HEK293T (cell line): ENCODE results near the gene PEMT.

Experiments
- CTCF ChIA-PET: fragments of 350-600 bp; formaldehyde crosslinking; extraction: SDS; loops from one replicate; lab custom pipeline; 2021; ENCODE audit warnings: antibody characterized with exemption, inconsistent platforms; lab: Yijun Ruan, JAX
- POLR2A ChIA-PET: fragments of 350-600 bp; formaldehyde crosslinking; extraction: SDS; loops from one replicate; lab custom pipeline; 2020; ENCODE audit warnings: antibody characterized with exemption, inconsistent platforms; lab: Yijun Ruan, JAX
- DNase-seq: peaks from one replicate; pipeline ENCODE4 v3.0.0; 2012; ENCODE audit warnings: mixed read lengths; ENCODE audit errors: extremely low spot score
- ARNT ChIP-seq: fragments of 450-650 bp; IDR thresholded peaks from 2 replicates; pipeline ENCODE4 v1.6.1; 2017; ENCODE audit warnings: mild to moderate bottlenecking
- BHLHE40 ChIP-seq: fragments of 450-650 bp; IDR thresholded peaks from 2 replicates; pipeline ENCODE4 v1.6.1; 2016; ENCODE audit warnings: mild to moderate bottlenecking, moderate library complexity, borderline replicate concordance
- CTBP1 ChIP-seq: fragments of 450-650 bp; IDR thresholded peaks from 2 replicates; pipeline ENCODE4 v1.6.1; 2016; ENCODE audit warnings: borderline replicate concordance
- ELF4 ChIP-seq: fragments of 450-650 bp; IDR thresholded peaks from 2 replicates; pipeline ENCODE4 v1.6.1; 2017; ENCODE audit warnings: antibody characterized with exemption
- FOXA1 ChIP-seq: fragments of 450-650 bp; IDR thresholded peaks from 2 replicates; pipeline ENCODE4 v1.6.1; 2016; ENCODE audit warnings: mild to moderate bottlenecking
- FOXK2 ChIP-seq: fragments of 450-650 bp; IDR thresholded peaks from 2 replicates; pipeline ENCODE4 v1.6.1; 2016; ENCODE audit warnings: mild to moderate bottlenecking
- FOXM1 ChIP-seq: fragments of 450-650 bp; IDR thresholded peaks from 2 replicates; pipeline ENCODE4 v1.6.1; 2017; ENCODE audit warnings: mild to moderate bottlenecking, borderline replicate concordance
- HDGF ChIP-seq: fragments of 450-650 bp; IDR thresholded peaks from 2 replicates; pipeline ENCODE4 v1.6.1; 2017; ENCODE audit warnings: antibody characterized with exemption, borderline replicate concordance
- L3MBTL2 ChIP-seq: fragments of 450-650 bp; conservative IDR thresholded peaks from 2 replicates; pipeline ENCODE4 v1.6.1; 2016; ENCODE audit warnings: mild to moderate bottlenecking
- LEF1 ChIP-seq: fragments of 450-650 bp; IDR thresholded peaks from 2 replicates; pipeline ENCODE4 v1.6.1; 2017; ENCODE audit warnings: mild to moderate bottlenecking, borderline replicate concordance
- NFRKB ChIP-seq: fragments of 450-650 bp; IDR thresholded peaks from 2 replicates; pipeline ENCODE4 v1.6.1; 2016; ENCODE audit warnings: mild to moderate bottlenecking, moderate library complexity
- SP1 ChIP-seq: fragments of 450-650 bp; IDR thresholded peaks from 2 replicates; pipeline ENCODE4 v1.6.1; 2017
- SUZ12 ChIP-seq: fragments of 450-650 bp; IDR thresholded peaks from 2 replicates; pipeline ENCODE4 v1.6.1; 2016; ENCODE audit warnings: mild to moderate bottlenecking
- TARDBP ChIP-seq: fragments of 450-650 bp; IDR thresholded peaks from 2 replicates; pipeline ENCODE4 v1.6.1; 2016
- ZNF384 ChIP-seq: fragments of 450-650 bp; IDR thresholded peaks from 2 replicates; pipeline ENCODE4 v1.6.1; 2016
- TF ChIP-seq, protein P1 (sequence below): fragments of 450-650 bp; IDR thresholded peaks from 2 replicates; pipeline ENCODE4 v1.6.1; 2016

PEMT gene

DNA sequence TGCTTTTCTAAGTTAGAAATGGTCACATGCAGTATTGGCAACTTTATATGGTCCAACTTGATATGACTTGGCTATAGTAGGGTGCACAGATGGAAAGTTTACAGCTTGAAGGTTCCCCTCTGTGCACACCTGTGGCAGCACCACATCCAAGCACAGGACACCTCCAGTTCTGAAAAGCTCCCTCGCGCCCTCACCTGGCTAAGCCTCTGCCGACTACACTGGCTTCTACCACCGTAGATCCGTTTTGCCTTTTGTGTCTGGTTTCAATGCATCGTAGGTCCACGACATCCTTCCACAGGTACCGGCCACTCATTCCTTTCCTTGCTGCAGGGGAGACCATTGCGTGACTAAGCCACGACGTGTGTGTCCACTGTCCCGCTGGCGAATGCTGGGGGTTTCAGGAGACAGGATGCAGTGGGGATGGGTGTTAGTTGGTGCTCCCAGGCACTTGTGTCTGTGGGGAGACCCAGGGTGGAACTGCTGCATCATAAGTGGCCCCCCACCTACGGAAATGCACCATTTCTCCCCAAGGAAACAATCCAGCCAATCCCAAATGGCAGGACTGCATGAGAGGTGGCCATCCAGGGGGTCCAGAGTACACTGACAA is 90.4 kb downstream of the PEMT start:
- POLR2A ChIA-PET: no interaction called here
- CTCF ChIA-PET: no interaction called here

DNA sequence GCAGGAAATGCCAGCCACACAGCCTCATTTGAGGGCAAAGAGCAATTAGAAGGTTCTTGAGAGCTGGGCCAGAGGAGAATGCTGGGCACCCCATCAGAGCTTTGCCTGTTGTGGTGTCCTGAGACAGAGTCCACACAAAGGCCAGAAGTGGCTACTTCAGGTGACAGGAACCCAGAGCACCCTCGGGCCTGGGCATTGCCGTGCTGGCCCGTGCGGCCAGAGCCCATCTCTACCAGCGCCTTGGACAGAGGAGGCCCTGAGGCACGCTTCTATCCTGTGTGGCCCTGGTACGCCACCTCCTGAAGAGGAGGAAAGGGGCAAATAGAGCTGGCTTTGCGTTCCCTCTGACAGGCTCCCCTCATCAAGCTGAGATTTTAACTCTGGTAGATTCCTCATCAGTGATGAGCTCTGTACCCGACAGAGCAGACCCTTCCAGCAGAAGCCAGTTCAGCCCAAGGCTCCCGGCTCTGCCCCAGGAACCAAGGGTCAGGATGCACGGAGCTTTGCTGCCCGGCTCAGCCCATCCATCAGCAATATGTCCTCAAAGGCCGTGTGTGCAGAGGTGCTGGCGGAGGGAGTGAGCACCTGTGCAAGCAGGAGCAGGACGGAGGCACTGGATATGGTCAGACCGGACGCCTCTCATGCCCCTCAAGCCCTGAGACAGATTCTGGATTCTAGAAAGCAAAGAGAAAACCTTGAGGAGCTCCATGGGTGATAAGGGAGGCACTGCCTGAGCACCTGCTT is 91.9 kb downstream of the PEMT start:
- ChIA-PET POLR2A (no interaction called here), CTCF (no interaction called here)
- TF ChIP-seq L3MBTL2: no peak
- TF ChIP-seq LEF1: no peak
- no peak for TF ChIP-seq BHLHE40
- TF ChIP-seq CTBP1: no peak
- TF ChIP-seq NFRKB: no peak
- no peak for TF ChIP-seq SUZ12
- no peak for TF ChIP-seq ARNT
- TF ChIP-seq HDGF: no peak
- TF ChIP-seq FOXA1: no peak
- TF ChIP-seq, protein P1, sequence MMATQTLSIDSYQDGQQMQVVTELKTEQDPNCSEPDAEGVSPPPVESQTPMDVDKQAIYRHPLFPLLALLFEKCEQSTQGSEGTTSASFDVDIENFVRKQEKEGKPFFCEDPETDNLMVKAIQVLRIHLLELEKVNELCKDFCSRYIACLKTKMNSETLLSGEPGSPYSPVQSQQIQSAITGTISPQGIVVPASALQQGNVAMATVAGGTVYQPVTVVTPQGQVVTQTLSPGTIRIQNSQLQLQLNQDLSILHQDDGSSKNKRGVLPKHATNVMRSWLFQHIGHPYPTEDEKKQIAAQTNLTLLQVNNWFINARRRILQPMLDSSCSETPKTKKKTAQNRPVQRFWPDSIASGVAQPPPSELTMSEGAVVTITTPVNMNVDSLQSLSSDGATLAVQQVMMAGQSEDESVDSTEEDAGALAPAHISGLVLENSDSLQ: no peak
- no peak for TF ChIP-seq ZNF384
- TF ChIP-seq FOXM1: no peak
- DNase-seq: no peak

More for the DNA sequence above, 90.4 kb downstream of the PEMT start:
- TF ChIP-seq HDGF (no peak), CTBP1 (no peak), ELF4 (no peak), BHLHE40 (no peak), FOXA1 (no peak), L3MBTL2 (no peak), FOXM1 (no peak)
- TF ChIP-seq, protein P1: no peak
- no peak for DNase-seq

DNA sequence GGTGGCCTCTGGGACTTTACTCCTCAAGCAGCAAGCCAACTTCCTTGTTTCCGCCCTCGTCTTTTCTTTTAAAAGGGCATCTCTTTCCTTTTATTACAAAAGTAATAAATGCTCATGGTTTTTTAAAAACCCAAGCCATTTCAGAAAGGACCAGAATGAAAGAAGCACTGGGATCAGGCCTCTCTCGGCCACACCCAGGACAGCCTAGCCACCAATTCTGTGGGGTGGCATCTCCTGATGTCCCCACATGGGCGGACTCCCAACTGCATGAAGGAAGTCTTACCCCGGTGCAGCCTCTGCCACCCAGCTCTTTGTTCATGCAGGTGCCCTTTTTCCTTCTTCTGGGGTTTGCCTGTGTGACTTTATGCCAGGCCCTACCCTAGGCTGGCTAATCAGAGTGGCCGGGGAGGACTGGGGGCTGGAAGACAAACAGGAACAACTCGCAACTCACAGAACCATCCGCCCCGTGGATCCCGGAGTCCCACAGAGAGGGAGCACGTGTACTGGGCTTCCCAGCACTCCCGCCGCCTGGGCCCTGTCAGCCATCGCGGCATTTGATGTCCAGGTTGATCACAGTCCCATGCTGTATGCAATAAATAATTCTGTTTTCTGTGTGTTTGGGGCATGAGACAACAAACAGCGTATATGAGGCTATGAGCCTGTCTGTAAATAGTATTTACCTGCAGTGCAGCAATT is 92.8 kb downstream of the PEMT start:
- DNase-seq: no peak
- ChIA-PET CTCF (no interaction called here), POLR2A (no interaction called here)
- TF ChIP-seq SUZ12 (no peak), CTBP1 (no peak), ARNT (no peak)

DNA sequence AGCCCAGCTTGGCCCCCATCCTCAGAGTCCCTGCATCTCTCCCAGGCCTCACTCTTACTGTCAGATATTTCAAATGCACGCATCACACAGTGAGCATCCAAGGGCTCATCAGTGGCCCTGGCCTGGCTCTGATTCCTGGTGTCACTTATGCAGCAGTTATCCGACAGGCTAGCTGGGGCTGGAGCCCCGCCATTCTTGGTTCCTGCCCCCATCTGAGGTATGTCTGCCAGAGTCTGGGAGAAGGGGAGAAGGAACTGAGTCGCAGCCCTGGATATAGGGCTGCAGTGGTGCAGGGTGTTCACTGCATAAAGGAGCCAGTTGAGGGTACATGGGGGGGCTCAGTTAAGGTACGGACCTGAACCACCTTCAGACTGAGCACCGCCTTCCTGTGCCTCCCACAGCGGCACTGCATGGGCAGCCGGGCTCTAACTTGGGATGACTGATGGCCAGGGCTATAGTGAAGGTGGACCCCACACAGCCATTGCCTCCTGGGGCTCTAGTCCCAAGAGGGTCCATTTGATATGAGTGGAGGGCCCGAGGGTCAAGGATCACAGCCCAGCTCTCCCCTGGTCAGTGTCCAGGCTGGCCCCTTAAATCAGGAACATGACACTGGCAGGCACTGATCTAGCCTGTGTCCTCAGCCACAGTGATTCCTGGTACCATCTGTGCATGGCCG is 93.5 kb downstream of the PEMT start:
- TF ChIP-seq L3MBTL2 (no peak), LEF1 (no peak), FOXA1 (no peak), TARDBP (no peak), BHLHE40 (no peak), FOXM1 (no peak), ZNF384 (no peak), ELF4 (no peak), SUZ12 (no peak), NFRKB (no peak), ARNT (no peak), HDGF (no peak), CTBP1 (no peak), FOXK2 (no peak), SP1 (no peak)
- TF ChIP-seq, protein P1: no peak
- ChIA-PET CTCF (interaction anchor here (0.6 to 2.2 kb wide), 8 partner anchors 9 to 144 kb away, joined by 3 to 21 read pairs (median 5); partner anchors contain the start of gene PEMT), POLR2A (no interaction called here)
- no peak for DNase-seq

DNA sequence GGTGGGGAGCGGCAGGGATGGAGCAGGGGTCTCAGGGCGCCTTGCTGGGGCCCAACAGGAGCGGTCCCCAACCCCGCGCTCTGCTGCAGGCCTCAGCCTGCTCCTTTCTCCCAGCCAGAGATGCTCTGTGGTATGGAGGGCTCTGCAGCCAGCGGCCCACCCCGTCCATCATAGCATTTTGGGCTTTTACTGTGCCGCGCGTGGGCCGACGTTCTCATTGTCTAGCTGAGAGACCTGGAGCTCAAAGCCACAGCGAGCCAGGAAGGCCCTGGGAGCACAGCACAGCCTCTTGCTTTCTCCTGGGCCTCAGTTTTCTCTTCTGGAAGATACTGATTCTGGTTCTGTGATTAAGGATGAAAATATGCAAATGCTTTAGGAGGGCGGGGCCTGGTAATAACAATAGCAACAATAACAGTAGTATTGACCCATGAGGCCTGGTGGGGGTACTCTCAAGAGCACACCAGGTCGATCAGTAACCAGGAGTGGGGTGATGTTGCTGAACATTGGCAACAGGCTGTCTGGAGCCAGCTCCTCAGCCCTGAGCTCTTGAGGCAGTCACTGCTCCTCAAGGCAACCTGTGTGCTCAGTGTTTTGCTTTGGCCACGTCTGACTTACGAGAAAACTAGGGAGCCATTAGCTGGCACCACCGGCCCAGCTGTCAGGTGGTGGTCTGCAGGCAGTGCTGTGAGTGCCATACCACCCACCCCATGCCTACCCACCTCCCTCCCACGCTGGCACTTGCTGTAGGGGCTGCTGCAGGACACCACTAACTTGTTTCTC is 94.3 kb downstream of the PEMT start:
- CTCF ChIA-PET: interaction anchor here (0.6 to 2.2 kb wide), 18 partner anchors 8 to 145 kb away, joined by 3 to 21 read pairs (median 4); partner anchors contain the start of gene PEMT
- POLR2A ChIA-PET: interaction anchor here (0.9 to 2.2 kb wide), 7 partner anchors 14 to 147 kb away, joined by 3 to 9 read pairs (median 3); partner anchors contain the start of gene PEMT
- no peak for DNase-seq
- no peak for TF ChIP-seq NFRKB
- TF ChIP-seq FOXM1: no peak
- TF ChIP-seq BHLHE40: no peak
- TF ChIP-seq L3MBTL2: no peak
- TF ChIP-seq, protein P1: no peak
- TF ChIP-seq ARNT: no peak
- TF ChIP-seq FOXK2: no peak
